Diencephalon (tissue), 1 donor: Measurements from ENCODE around the gene CCL24. TPM values are rescaled to one million over a fixed set of nuclear protein-coding genes. Genes with fewer than 3 reads are reported as not detected.

Source experiments
- total RNA-seq: library from RNA; depleted of rRNA; stranded (reverse); fragments of >200 nt; gene quantifications from one replicate; pipeline ENCODE4 v1.2.3, GENCODE V29; 2014

Gene CCL24
- not detected for total RNA-seq

GRCh38 chr7:75813781-75814236 lies at the start of gene CCL24:
CCL24 (minus strand) TSS chr7:75813806; CDS start chr7:75813715, 91 bp downstream.

GRCh38 chr7:75772081-75773077 lies 41.2 kb downstream of the CCL24 start, which contains the start of gene CCL26:
CCL26 (minus strand) TSS chr7:75772211; CDS start chr7:75772176, 35 bp downstream.

Other genes starting within 250 kb of the CCL24 start
- gene HIP1, start 74.9 kb downstream of the CCL24 start, total RNA-seq, result 24.7 TPM
- gene CCL26, start 41.6 kb downstream of the CCL24 start, total RNA-seq, result not detected
- gene RHBDD2, start 65.2 kb upstream of the CCL24 start, total RNA-seq, result 66.4 TPM
- 62.5 TPM for gene POR, start 101.3 kb upstream of the CCL24 start, total RNA-seq
- gene TMEM120A, start 180.8 kb upstream of the CCL24 start, total RNA-seq, result 53.3 TPM
- 20.5 TPM for gene STYXL1, start 234.2 kb upstream of the CCL24 start, total RNA-seq
- gene MDH2, start 234.3 kb upstream of the CCL24 start, total RNA-seq, result 61.4 TPM